ENCODE measurements around the gene GOLIM4. TPM values are rescaled to one million over a fixed set of nuclear protein-coding genes. Genes with fewer than 3 reads are reported as not detected.

GOLIM4 gene
- total RNA-seq, 1 donor from 2014 or later: 31.0 TPM

- no peak for TF ChIP-seq CTCF (conservative IDR thresholded peaks at IDR 0.05; ENCODE audit: low read depth, low read length)
- no peak for DNase-seq (ENCODE audit: low read depth)
- no peak overlapping the region for H3K4me3 ChIP-seq (ENCODE audit: low read depth, low read length)
Observed at GRCh38 chr3:168116279-168116678, 20.6 kb upstream of the GOLIM4 start.

- DNase-seq (ENCODE audit: low read depth): no peak
- peak; percentile 5 for TF ChIP-seq CTCF (conservative IDR thresholded peaks at IDR 0.05; ENCODE audit: low read depth, low read length)
- H3K4me3 ChIP-seq (ENCODE audit: low read depth, low read length): no peak overlapping the region
Observed at GRCh38 chr3:168113848-168114247, 18.1 kb upstream of the GOLIM4 start.

GRCh38 chr3:168112894-168113293 is 17.2 kb upstream of the GOLIM4 start:
- no peak for DNase-seq (ENCODE audit: low read depth)
- no peak overlapping the region for H3K4me3 ChIP-seq (ENCODE audit: low read depth, low read length)
- TF ChIP-seq CTCF (conservative IDR thresholded peaks at IDR 0.05; ENCODE audit: low read depth, low read length): no peak

- no peak for TF ChIP-seq CTCF (conservative IDR thresholded peaks at IDR 0.05; ENCODE audit: low read depth, low read length)
- H3K4me3 ChIP-seq (ENCODE audit: low read depth, low read length): no peak overlapping the region
- no peak for DNase-seq (ENCODE audit: low read depth)
Observed at GRCh38 chr3:168104361-168104760, 8.6 kb upstream of the GOLIM4 start.

GRCh38 chr3:168102735-168103410 is 7.1 kb upstream of the GOLIM4 start:
- H3K4me3 ChIP-seq (ENCODE audit: low read depth, low read length): no peak overlapping the region
- DNase-seq (ENCODE audit: low read depth): no peak
- TF ChIP-seq CTCF (conservative IDR thresholded peaks at IDR 0.05; ENCODE audit: low read depth, low read length): no peak

GRCh38 chr3:168100777-168101492 is 5.2 kb upstream of the GOLIM4 start:
- DNase-seq (ENCODE audit: low read depth): no peak
- TF ChIP-seq CTCF (conservative IDR thresholded peaks at IDR 0.05; ENCODE audit: low read depth, low read length): no peak
- no peak overlapping the region for H3K4me3 ChIP-seq (ENCODE audit: low read depth, low read length)

- H3K4me3 ChIP-seq (ENCODE audit: low read depth, low read length): no peak overlapping the region
- no peak for TF ChIP-seq CTCF (conservative IDR thresholded peaks at IDR 0.05; ENCODE audit: low read depth, low read length)
Observed at GRCh38 chr3:168097381-168097780, 1.7 kb upstream of the GOLIM4 start.

More at GRCh38 chr3:168097381-168097780, 1.7 kb upstream of the GOLIM4 start:
- DNase-seq (ENCODE audit: low read depth): no peak
